GM21526 (cell line): ENCODE data around the gene ATPAF1.
"Not testable (repeated sequence)": the region's sequence is repeated elsewhere in the genome, so short reads cannot be mapped to it uniquely, and the experiment has no call there.

Experiments used
- ATAC-seq: cut with Tn5 transposase; IDR thresholded peaks from one replicate; pipeline ENCODE4 v1.9.1; 2021; ENCODE audit warnings: moderate library complexity; ENCODE audit not compliant: unreplicated experiment, low FRiP score

The ATPAF1 gene

DNA sequence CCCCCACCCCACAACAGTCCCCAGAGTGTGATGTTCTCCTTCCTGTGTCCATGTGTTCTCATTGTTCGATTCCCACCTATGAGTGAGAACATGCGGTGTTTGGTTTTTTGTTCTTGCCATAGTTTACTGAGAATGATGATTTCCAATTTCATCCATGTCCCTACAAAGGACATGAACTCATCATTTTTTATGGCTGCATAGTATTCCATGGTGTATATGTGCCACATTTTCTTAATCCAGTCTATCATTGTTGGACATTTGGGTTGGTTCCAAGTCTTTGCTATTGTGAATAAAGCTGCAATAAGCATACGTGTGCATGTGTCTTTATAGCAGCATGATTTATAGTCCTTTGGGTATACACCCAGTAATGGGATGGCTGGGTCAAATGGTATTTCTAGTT, 17.0 kb downstream of the ATPAF1 start:
- not testable (repeated sequence) for ATAC-seq

GRCh38 chr1:46650491-46650890, 17.7 kb downstream of the ATPAF1 start:
- ATAC-seq, result no peak

- ATAC-seq, result no peak
Measured at GRCh38 chr1:46649764-46650163, 18.4 kb downstream of the ATPAF1 start.

DNA sequence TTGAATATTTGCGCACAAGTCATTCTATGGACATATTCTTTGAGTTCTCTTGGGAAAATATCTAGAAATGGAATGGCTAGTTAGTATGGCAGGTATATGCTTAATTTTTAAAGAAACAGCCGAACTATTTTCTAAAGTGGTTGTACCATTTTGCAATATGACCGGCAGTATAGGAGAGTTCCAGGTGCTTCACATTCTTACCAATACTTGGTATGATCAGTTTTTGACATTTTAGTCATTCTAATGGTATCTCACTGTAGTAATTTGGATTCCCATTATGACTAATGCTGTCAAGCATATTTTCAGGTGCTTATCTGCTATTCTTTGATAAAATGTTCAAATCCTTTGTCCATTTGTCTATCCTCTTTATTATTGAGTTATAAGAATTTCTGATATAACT, 20.6 kb downstream of the ATPAF1 start:
- no peak for ATAC-seq

GRCh38 chr1:46646844-46647243, 21.3 kb downstream of the ATPAF1 start:
- ATAC-seq, result no peak

DNA sequence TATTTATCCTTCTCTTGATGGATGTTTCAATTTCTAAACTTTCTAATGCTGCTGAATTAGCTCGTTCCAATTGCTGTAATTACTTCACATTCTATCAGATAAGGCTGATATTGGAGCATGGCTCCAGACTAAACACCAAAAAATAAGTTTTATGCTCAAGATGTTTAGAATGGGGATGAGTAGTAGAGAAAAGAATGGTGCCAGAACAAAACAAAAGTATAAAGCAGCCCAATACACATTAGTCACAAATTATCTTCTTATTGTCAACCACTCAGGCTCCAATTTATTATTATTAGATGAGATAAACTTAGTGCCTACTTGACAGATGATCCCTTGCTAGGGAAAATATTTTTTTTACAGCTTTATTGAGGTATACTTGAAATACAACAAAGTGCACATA, 21.8 kb downstream of the ATPAF1 start:
- ATAC-seq, result no peak

GRCh38 chr1:46645815-46646214, 22.3 kb downstream of the ATPAF1 start:
- ATAC-seq, result no peak

DNA sequence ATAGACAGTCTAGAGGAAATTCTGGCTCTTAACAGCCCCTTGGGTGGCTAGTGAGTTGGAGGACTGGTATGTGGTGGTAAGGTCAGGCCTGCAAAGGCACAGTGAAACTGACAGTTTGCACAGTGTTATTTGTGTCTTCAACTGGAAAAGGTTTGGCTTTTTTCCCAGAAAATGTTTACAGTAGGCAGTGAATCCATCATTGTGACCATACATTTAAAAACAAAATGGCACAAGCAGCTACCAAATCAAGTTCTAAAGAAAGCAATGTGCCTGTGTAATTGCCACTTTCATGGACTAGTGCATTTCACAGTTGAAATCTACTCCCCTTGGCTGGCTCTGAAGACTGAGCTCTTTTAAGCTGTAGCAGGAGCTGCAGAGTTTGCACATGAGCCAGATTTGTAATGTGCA, 24.8 kb downstream of the ATPAF1 start:
- ATAC-seq, result no peak

GRCh38 chr1:46642115-46642680, 26.0 kb downstream of the ATPAF1 start:
- ATAC-seq, result no peak

DNA sequence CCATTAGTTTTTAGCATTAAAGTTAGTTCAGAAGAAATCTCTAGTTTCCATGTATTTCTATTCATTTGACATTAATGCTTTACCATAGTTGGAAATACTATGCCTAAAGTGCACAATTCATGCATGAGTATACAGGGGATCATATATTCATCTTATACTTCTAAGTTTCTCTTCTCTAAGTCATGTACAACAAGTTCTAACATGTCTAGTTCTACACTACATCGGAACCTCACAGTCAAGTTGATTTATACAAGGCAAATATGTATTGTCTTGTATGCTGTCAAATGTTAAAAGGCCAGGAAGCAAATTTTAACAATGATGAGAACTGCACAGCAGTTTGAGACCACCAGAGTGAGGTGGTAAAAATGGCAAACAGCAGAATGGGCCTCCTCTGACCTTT, 28.6 kb downstream of the ATPAF1 start:
- no peak for ATAC-seq

DNA sequence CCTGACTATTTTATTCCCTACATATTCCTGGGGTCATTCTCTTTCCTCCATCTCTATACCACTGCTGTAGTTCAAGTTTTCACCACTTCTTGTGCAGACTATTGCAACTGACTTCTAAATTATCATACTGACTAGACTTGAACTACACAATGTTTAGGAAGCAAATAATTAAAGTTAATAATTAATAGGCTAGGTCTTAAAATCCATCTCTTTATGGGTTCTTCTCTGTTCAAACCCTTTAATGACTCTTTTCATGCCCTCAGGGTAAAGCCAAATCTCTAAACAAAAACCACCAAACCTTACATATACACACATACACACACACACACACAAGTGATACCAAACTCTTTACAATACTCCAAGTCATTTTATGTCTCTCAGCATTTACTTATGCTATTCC, 29.2 kb downstream of the ATPAF1 start:
- ATAC-seq, result no peak

DNA sequence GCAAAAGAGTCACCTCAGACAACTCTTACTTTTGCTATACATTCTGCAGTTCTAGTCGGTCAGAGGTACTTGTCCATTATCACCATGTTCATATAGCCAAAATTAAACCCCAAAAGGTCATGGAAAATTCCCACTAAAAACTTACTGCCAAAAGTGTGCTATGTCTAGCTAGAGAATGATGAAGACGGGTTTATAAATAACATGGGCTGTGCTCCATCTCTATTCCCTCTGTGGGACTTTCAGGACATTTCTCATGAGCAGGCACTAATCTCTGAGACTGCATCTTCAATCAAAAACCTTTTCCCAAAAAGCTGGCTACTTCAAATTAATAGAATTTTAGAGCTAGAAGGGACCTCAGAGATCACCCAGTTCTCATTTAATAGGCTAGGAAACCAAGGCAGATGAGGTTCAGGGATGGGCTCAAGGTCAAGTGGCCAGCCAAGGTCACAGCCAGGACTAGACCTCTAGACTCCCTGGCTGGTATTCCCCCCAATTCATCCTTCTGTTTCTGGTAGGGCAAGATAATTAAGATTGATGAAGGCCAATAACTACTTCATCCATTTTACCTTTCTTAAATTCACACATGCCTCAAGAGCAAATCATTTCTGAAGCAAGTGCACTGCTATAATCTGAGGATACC, 30.6 kb downstream of the ATPAF1 start:
- ATAC-seq, result no peak

GRCh38 chr1:46635205-46635604, 33.0 kb downstream of the ATPAF1 start:
- no peak for ATAC-seq

DNA sequence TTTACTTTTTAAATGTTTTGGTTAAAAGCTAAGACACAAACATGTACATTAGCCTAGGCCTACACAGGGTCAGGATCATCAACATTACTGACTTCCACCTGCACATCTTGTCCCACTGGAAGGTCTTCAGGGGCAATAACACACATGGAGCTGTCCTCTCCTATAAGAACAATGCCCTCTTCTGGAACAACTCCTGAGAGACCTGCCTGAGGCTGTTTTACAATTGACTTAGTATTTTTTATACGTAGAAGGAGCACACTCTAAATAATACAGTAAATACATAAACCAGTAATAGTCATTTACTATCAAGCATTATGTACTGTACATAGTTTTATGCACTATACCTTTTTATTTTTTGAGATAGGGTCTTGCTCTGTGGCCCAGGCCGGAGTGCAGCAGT, 37.4 kb downstream of the ATPAF1 start:
- no peak for ATAC-seq

- no peak for ATAC-seq
Measured at GRCh38 chr1:46623743-46624644, 44.2 kb downstream of the ATPAF1 start.

DNA sequence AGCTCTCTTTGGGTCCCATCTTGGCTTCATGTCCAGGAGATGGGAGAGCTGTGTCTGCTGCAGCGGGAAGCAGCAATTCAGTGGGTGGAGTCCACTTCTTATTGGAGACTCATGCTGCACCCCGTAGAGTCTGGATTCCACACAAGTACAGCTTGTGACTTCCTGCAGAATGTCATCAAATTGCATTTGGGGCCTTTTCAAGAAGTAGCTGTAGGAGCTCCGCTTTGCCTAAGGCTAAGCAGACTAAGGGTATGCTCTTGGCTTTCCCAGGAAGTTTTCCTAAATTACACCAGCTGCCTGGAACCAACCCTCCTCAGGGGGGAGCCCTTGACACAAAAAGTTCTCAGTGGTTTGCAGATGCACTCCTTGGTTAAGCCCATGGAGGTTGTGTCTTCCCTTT, 45.8 kb downstream of the ATPAF1 start:
- no peak for ATAC-seq

DNA sequence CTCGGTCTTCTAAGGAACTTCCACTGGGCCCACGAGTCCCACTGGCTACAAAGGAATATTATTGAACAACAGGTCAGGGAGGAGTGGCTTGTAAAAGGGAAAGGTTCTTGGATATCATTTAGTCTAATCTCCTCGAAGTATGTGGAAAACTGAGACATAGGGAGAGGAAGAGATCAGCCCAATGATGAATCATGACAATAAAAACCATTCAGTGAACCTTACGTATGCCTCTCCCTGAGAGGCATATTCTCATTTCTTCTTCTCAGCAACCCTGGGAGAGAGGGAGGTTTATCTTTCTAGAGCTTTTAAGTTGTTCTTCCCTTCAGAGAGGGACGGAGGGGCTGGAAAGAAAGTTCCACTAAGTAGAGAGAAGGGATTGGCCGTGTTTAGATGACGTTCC, 46.2 kb downstream of the ATPAF1 start:
- ATAC-seq, result no peak

DNA sequence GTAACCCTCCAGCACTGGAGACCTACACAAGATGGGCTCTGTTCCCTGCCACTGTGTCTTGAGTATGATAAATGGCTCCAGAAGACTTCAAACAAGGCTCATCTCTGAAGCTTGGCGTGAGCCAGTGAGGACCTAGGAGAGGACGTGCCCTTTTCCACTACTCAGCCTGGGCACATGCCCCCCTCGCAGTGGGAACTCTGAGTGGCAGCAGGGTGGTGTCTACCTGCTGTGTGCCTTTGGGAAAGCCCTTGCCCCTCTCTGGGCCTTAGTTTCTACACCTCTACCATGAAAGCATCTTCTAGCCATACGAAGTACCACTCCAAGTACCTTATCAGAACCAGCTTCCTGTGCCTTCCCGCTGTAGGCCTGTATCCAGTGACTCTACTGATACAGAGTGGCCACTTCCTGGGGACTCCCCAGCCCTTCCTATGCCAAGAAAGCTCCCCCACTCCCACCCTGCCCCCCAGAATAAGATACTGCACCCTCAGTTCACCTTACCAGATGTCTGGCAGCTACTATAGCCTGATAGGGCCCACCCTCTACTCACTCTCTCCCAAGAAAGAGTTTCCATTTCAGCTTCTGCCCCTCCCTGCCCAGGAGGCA, 48.4 kb downstream of the ATPAF1 start:
- no peak for ATAC-seq

DNA sequence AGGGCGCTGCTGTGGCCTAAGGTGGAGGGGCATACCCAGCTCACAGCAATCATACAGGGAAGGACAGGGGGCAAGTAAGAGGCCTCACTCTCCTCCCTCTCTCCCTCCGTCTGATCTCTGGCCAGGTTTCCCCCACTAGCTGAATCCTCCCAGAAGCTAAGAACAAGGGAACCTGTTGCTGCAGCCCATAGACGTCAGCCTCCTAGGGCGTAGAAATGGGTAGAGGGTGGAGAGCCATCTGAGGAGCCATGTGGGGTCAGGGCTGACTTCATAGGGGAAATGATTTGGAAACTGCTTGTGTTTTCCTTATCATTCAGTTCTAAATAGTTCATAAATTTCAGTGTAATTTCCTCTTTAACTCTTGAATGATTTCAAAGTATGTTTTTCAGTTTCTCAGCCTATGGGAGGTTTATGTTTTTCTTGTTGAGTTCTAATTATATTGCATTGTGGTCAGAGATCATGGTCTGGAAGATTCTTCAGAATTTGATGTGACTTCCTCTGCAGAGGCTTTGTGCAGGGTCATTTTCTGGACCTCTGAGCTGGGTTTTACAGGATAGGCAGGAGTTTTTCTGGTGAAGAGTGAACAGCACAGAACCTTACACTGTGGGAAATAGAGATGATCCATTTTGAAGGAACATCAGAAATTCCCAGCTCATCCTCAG, 49.3 kb downstream of the ATPAF1 start:
- no peak for ATAC-seq

GRCh38 chr1:46617833-46618232, 50.3 kb downstream of the ATPAF1 start:
- ATAC-seq, result no peak
